KBM-7 (cell line): Measurements from ENCODE around the gene HMCN1.
"Not testable (repeated sequence)": the region's sequence is repeated elsewhere in the genome, so short reads cannot be mapped to it uniquely, and the experiment has no call there.

Experiments
- DNase-seq: peaks from one replicate; pipeline ENCODE4 v3.0.0-alpha.2; 2015
- in situ Hi-C: fragments of 300-500 bp; cut with MboI; formaldehyde crosslinking; loops from 2 replicates; pipeline ENCODE4 v1.14.3; 2020; ENCODE audit warnings: low sequenced_read_pairs, low pct_unique_long_range_greater_than_20kb, mixed read lengths

HMCN1 gene

DNA sequence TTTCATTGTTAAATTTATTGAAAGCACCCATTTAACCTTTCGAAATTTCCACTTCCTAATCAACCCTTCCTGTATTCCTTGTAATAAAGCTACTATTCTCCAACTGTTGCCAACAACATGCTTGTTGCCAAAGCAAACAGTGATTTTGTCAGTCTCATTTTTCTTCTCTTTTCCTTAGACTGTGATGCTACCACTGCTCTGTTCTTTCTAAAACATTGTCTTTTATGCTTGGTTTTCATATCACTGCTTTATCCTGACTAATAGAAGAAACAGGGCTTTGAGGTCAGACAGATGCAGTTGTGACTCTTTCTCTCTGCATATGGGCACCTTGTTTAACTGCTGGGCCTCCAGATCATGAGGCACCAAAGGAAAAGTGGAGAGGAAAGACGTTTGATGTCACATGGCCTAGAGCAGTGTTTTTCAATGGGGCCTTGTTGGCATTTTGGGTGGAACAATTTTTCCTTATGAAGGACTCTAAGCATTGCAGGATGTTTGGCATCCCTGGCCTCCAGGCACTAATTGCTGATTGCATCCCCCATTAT is 56.1 kb downstream of the HMCN1 start:
- in situ Hi-C loops, result no loop called here
- DNase-seq, result no peak

DNA sequence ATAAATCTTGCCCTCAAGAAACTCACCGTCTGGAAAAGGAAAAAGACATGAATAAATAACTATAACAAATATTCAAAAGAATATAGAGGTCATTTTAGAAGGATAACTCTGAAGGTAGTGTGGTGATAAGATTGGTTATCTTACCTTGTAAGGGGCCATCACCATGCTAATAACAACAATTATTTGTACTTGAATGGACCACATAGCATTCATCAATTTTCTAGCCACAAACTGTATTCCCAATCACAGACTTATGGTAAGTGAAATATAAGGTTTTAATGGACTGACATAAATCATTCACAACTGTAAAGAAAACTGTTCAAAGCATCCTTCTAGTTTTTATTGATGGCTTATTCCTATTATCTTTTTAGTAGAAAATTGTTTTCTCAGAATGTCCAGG is 57.8 kb downstream of the HMCN1 start:
- in situ Hi-C loops, result no loop called here
- no peak for DNase-seq

DNA sequence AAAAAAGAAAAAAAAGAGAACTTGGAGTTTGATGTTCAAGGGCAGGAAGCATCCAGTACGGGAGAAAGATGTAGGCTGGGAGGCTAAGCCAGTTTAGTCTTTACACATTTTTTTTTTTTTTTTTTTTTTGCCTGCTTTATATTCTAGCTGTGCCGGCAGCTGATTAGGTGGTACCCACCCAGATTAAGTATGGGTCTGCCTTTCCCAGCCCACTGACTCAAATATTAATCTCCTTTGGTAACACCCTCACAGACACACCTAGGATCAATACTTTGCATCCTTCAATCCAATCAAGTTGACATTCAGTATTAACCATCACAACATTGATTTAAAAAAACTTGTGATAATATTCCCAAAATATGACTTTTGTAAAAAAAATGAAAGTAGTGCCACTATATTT is 60.3 kb downstream of the HMCN1 start:
- in situ Hi-C loops, DNase-seq: not testable (repeated sequence)

DNA sequence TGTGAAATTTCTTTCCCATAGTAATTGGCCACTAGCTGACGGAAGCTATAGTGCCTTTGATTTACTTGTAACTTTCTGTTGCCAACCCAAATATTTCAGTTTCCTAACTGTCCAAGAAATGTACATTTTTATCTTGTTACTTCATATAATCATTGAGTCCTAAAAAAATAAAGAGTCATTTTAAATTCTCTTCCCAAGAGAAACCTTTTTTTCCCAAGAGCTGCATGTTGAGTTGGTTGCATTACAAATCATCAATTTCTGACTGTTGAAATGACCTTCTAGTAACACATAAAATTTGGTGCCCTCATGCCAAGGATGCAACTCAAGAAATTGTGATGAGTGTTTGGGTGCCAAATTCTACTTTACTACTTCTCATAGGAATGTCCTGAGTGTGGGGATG is 61.0 kb downstream of the HMCN1 start:
- in situ Hi-C loops, result no loop called here
- DNase-seq, result no peak

DNA sequence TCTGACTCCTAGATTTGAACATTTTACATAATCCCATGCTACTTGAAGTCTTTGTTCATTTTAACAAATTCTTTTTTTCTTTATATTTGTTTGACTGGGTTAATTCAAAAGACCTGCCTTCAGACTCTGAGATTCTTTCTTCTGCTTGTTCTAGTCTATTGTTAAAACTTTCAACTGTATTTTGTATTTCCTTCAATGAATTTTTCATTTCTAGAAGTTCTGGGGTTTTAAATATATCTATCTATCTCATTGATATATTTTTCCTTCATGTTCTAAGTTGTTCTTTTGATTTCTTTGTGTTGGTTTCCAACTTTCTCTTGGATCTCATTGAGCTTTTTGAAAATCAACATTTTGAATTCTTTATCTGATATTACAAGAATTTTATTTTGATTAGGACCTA is 64.3 kb downstream of the HMCN1 start:
- in situ Hi-C loops, result no loop called here
- DNase-seq, result no peak

DNA sequence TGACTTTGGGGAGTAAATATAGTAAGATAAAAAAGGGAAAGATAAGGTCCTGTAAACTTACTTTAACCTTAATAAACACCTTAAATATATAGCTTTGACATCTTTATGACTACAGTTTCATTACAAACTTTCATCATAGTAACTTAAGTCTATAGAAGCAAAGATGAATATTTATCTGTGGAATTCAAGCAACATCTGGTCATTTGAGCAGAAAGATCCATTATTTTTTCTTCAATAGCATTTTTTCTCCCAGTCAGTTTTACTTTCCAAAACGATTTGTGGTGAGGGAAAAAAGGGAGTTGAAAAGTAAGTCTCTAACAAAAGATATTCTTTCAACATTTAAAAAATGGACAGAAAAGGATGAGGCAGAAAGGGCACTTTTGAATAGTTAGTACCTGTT is 69.0 kb downstream of the HMCN1 start:
- no peak for DNase-seq
- in situ Hi-C loops, result no loop called here

DNA sequence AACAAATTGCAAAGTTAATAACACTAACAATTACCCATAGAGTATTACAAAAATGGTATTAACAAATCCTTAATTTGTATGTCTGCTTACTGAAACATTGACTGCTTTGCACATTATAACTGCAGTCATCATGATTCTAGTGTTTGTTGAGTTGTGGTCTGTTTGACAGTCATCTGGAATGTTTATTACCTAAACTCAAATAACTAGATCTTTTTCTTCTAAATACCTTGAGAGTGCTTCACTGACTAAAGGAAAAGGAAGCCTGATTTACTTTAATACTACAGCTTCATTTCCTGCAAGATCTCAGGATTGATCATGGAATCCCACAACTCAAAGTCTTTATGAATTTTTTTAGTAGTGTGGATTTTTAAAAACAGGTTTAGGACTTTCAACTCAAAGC is 70.0 kb downstream of the HMCN1 start:
- in situ Hi-C loops, result no loop called here

DNA sequence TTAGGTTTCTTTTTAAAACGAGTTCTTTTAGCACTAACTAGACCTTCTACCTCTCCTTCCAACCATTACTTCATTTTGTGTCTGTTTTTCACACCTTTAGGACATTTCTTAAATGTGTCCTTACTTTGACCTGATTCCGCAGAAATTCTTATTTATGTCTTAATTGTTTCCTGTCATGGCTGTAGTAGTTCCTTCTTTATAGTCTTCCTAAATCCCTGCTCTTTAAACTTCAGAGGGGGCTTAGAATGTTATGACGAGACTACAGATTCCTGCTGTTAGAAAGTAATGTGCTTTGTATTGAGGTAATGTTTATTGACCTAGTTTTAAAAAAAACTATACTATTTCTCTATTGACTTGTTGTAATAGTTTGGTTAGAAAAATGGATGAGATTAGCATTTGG is 70.4 kb downstream of the HMCN1 start:
- no peak for DNase-seq
- in situ Hi-C loops, result no loop called here

More for the DNA sequence above, 70.0 kb downstream of the HMCN1 start:
- DNase-seq, result no peak

DNA sequence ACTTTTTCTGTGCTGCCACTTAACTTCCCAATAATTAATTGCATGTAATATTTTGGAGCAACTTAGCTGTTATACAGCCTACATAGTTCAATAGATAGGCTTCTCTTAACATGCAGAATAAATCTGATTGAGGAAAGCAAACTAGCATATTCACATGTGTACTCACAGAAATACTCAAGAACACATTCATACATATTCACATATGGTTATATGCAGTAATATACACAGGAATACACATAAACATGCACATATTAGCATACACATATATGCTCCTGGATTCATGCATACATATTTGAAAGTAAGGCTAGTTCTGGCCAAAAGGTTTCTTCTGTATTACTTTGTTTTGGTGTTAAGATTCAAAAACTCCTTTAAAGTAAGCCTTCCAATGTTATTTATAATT is 73.1 kb downstream of the HMCN1 start:
- in situ Hi-C loops, result no loop called here
- no peak for DNase-seq

DNA sequence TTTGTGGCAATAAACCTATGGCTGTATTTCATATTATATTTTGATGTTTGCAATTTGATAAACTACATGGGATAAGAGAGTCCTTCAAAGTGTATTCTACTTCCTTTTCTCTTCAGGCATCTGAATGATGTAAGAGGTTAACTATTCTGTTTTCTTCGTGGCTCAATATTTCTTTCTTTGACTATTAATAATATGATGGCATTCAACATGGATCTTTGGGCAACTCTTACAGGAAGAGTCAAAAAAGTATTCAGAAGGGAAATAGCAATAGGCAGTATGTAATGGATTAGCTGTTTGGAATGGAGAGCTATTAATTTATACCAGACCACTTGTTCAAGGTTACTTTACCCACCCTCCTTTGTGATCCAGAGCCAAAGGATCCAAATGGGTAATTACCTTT is 74.4 kb downstream of the HMCN1 start:
- in situ Hi-C loops, result no loop called here
- no peak for DNase-seq

DNA sequence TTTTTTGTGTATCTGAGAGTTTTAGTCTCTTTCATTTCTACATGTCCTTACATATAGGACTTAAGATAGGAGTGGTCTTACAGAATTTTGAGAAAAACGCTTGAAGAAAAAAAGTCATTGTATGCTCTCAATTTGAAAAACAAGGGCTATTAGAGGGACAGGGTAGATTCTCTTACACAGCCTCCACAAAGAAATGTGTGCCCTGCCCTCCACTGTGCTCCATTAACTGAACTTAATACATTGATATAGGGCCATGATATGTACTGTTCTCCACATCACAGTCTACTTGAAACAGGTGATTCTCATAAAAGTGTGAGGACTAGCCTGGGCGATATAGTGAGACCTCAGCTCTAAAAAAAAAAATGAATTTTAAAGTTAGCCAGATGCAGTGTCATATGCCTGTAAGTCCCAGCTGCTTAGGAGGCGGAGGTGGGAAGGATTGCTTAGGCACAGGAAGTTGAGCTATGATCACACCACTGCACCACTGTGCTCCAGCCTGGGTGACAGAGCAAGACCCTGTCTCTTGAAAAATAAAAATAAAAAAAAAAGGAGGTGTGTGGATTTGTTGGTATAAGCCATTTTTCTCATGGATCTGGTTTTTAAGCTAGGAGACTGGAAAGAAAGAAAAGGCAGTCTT is 77.0 kb downstream of the HMCN1 start:
- DNase-seq, result no peak
- in situ Hi-C loops, result no loop called here

DNA sequence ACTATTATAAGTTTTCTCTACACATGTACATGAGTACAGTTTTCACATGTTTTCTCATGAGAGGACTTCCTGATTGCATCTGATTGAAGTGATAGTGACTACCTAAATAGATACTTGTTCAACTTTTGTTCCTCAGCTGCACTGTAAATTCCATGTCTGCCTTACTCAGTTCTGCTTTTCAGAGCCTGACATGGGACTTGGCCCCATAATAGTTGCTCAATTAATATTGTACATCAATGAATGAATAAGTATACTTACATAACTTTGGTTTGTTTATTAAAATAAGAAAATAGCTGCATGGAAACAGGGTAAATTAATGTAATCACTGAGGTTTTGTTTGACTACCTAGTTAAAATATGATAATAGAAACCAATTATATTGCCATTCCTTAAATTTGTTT is 78.7 kb downstream of the HMCN1 start:
- in situ Hi-C loops, result no loop called here
- DNase-seq, result no peak

DNA sequence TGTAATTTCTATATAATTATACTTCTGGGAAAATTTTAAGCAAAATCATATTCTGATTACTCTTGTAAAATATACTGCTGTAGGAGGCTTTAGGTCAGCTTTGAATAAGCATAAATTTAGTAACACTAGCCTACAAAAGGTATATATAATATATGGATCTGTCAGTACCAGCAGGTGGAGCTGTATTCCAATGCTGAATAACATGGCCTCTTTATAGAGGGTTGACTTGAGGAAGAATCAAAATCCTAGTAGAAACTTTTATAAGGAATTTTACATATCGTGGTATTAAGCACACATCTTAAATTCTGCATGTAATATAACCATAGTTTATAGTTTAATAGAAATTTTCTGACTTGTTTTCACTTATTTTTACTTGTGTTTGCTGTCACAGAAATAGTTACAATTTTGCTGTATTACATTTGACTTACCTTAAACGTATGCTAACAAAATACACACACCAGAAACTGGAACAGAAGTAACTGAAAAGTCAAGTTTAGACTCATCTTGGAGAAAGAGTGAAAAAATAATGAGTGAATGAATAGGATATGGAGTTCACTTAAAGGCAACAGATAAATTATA is 79.3 kb downstream of the HMCN1 start:
- peak; percentile 37 for DNase-seq
- in situ Hi-C loops, result no loop called here

DNA sequence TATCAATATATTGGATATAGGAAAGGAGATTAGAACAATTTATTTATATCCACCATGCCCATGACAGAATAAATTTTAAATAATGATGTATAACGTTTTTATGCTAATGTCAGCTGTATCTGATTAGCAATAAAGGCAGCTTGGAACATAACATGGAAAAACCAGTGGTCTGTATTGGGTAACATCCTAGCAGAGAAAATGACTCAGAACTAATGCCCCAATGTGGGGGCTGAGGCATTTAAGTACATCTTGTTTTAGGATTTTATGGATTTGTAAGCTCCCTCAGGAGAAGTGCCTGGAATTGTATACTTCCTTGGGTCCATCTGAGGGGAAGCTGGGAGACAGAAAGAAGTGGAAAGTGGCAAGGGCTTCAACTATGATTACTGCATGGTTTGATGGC is 82.3 kb downstream of the HMCN1 start:
- no peak for DNase-seq
- in situ Hi-C loops, result no loop called here

DNA sequence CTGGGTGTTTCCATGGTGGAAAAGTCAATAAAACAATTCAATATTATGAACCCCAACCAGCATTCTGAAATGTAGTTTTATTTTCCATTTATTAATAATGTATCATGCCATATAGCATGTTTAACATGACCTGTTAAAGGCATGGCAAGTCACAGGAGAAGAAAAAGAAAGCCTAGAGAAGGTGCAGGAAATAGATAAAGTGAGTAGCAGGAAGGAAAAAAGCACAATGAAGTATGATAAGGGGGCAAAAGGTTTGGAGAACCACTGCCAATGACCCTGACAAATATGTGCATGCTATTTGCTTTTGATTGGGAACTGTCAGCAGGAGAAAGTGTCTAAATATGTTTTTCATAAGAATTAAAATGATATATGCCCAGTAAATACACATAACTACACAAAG is 85.6 kb downstream of the HMCN1 start:
- in situ Hi-C loops, result no loop called here
- DNase-seq, result no peak

DNA sequence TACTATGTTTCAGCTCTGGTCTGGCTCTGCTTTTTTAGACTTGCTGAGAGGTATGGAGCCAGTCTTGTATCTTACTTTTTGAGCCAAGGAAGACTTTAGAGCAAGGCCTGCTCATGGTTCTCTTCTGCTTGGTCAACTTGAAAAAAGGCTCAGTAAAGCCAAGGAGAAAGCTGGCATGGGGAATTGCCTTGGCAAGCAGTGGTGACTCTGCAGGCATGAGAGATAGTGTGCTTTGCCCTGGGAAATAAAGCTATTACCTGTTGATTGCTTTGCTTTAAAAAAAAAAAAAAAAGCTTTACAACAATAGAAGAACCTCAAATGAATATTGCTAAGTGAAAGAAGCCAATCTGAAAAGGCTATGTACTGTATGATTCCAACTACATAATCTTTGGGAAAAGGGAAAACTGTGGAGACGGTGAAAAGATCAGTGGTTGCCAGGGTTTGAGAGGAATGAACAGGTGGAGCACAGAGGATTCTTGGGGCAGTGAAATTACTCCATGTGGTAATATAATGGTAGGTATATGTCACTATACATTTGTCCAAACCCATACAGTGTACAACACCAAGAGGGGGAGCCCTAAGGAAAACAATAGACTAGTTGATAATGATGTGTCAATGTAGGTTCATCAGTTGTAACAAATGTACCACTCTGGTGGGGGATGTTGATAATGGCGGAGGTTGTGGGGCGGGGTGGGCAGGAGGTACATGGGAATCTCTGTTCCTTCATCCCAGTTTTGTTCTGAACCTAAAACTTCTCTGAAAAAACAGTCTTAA is 87.6 kb downstream of the HMCN1 start:
- in situ Hi-C loops, result no loop called here
- no peak for DNase-seq

DNA sequence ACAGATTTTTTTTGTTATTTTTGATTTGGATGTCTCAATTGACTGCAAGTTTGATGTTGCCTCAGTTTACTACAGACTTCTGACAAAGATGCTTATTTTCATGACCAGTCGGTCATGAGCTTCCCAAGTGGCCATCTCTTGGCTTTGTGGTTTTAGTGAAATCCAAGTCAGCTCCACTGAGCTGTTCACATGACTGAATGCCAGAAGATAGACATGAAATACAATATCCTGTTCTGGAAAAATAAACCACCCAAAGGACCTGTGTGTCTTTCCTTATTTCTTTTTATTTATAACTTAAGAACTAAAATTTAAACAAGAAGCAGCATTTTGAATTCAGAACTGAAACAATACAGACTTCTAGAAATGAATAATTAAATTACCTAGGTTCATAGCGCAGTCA is 89.3 kb downstream of the HMCN1 start:
- in situ Hi-C loops, result no loop called here
- no peak for DNase-seq

DNA sequence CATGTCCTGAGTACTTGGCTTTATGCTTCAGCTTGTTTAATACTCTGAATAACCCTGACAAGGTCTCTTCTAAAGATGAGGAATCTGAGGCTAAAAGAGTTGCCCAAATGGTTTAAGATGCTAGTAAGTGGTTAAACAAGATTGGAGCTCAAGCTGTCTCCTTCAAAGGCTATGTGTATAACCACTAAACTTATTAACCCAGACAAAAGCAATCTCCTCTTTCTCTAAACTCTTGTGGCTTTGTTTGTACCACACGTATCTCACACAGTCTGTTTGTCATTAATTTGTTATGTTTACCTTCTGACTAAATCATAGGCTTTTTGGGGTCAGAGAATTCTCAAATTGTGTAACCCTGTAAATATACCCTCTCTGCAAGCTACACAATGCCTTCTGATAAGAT is 89.9 kb downstream of the HMCN1 start:
- in situ Hi-C loops, result no loop called here
- DNase-seq, result no peak

DNA sequence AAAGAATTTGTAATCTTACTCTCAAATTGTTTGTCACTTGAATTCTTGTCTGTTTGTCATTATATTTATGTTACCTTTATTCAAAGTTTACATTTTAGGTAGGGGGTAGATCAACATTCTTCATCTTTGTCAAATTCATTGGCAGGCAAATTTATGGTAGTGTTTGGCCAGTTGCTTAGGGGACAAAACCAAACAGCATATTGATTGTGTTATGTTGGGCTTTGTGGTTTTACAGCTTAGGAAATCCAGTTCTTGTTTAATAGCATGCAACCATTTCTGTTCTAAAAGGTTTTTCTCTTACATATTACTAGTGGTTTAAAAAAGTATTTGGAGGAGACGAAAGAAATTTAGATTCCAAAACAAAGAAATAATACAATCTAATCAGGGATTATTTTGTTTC is 91.4 kb downstream of the HMCN1 start:
- DNase-seq, result no peak
- in situ Hi-C loops, result no loop called here

DNA sequence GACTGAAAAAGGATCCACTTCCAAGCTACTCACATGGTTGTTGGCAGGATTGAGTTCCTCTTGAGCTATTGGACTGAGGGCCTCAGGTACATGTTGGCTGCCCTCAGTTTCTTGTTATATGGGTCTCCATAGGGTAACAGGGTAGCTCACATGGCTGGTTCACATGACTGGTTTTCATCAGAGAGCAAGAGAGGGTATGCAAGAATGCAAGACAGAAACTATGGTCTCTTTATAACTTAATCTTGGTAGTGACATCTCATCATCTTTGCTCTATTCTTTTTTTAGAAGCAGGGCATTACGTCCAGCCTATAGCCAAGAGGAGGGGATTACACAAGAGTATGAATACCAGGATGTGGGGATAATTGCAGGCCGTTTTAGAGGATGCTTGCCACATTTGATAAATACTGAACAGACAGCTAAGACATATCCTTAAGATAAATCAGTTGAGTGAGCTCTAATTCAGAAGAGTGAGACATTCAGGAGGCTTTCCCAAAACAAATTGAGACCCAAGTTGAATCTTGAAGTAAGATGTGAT is 100.2 kb downstream of the HMCN1 start:
- in situ Hi-C loops, result no loop called here
- DNase-seq, result no peak
